ENCODE data around the gene APOA1. TPM values are rescaled to one million over a fixed set of nuclear protein-coding genes. Genes with fewer than 3 reads are reported as not detected.

Gene APOA1
- total and polyA plus RNA-seq, 10 of the 15 experiments (the other 5 are each of a cell fraction or from before 2014, with no cell fraction given), result 0.10 to 2.4 (median 0.24) TPM; not detected in 3

- intact Hi-C loops (cut with micrococcal nuclease; ENCODE audit: unreplicated experiment) (no loop called here), in situ Hi-C loops (cut with MboI) (no loop called here)
- no TSS peak for BruUV-seq (replicated peaks)
- Histone ChIP-seq H3K27ac (ENCODE audit: control insufficient read depth, insufficient read depth) (no peak overlapping the region), H3K36me3 (ENCODE audit: control insufficient read depth in 2 of 2, insufficient read depth in 2 of 2, low read length in 1 of 2) (peaks cover 0 to 9% of the 10 kb centered on the region in 2 experiments; a peak in 2 of 4 replicates), H3K79me2 (ENCODE audit: control insufficient read depth, insufficient read depth, low read length) (no peaks in the 10 kb centered on the region), H4K20me1 (ENCODE audit: control insufficient read depth, insufficient read depth) (no peaks in the 10 kb centered on the region), H3K4me3 (no peak overlapping the region), H3K9ac (ENCODE audit: control insufficient read depth, insufficient read depth, low read length) (no peak overlapping the region), H3K4me1 (ENCODE audit: control insufficient read depth, insufficient read depth, low read length) (peaks cover 30% of the 10 kb centered on the region), H2AFZ (ENCODE audit: control insufficient read depth, low read depth, low read length) (no peak overlapping the region), H3K4me2 (ENCODE audit: control insufficient read depth, insufficient read depth) (no peak overlapping the region), H3K27me3 (replicated peaks in 1 of 2; ENCODE audit: control insufficient read depth in 2 of 2, insufficient read depth in 2 of 2, low read length in 1 of 2) (no peaks in the 10 kb centered on the region), H3K9me3 (replicated peaks; ENCODE audit: control insufficient read depth, insufficient read depth, low read length) (no peaks in the 10 kb centered on the region)
- DNase-seq (ENCODE audit: low read depth, low spot score) (no peak), FAIRE-seq (no peak), ATAC-seq (no peak)
- no peak for TF ChIP-seq USF2 (IDR thresholded peaks at IDR 0.05; ENCODE audit: borderline replicate concordance, low read depth, low read length)
- no peak for TF ChIP-seq ZNF207 (IDR thresholded peaks at IDR 0.05; ENCODE audit: borderline replicate concordance)
- no peak for TF ChIP-seq ZBTB11 (CRISPR knock-in tag; IDR thresholded peaks at IDR 0.05)
- no peak for TF ChIP-seq BACH1 (IDR thresholded peaks at IDR 0.05; ENCODE audit: borderline replicate concordance)
- TF ChIP-seq E4F1 (IDR thresholded peaks at IDR 0.05; ENCODE audit: borderline replicate concordance, partially characterized antibody), result no peak
- SMC1A ChIA-PET (ENCODE audit: uncharacterized antibody, unreplicated experiment), result interaction anchor here (0.6 kb wide), 1 partner anchor 96 kb away, joined by 4 read pairs; no protein-coding TSS in a partner anchor
- CTCF ChIA-PET, result interaction anchor here (1.1 to 2.4 kb wide), 3 partner anchors 62 to 251 kb away, joined by 3 to 14 read pairs (median 5); no protein-coding TSS in a partner anchor
- RAD21 ChIA-PET (ENCODE audit: unreplicated experiment), result interaction anchor here (1.5 to 5.0 kb wide), 2 partner anchors 20 to 323 kb away, joined by 3 to 32 read pairs; partner anchors contain the start of gene SIDT2
- over 99% methylated on average over 7 of the region's 7 CpGs for WGBS (ENCODE audit: insufficient coverage, insufficient replicate concordance, low lambda C conversion rate, missing lambda C conversion rate)
- POLR2A ChIA-PET, result interaction anchor here (0.5 to 1.1 kb wide), 3 partner anchors 34 to 1109 kb away, joined by 3 read pairs; no protein-coding TSS in a partner anchor
These were observed 18.0 kb upstream of the APOA1 start for GRCh38 chr11:116855413-116855812.
